GM23338 (cell line): ENCODE measurements around the gene DCTN2. TPM values are rescaled to one million over a fixed set of nuclear protein-coding genes. Genes with fewer than 3 reads are reported as not detected.

Experiments used
- ATAC-seq: fragments of 200-7000 bp; cut with Tn5 transposase; 3 replicates; pipeline ENCODE4 v1.9.1; 2020
- DNase-seq: peaks from one replicate; pipeline ENCODE4 v3.0.0-alpha.2; 2015; ENCODE audit warnings: low spot score
- H2AFZ ChIP-seq: fragments of 200-600 bp; sonication (generic); 2 replicates; pipeline ENCODE4 v1.8.0; 2016; ENCODE audit warnings: antibody characterized with exemption, mild to moderate bottlenecking, moderate library complexity
- H3F3A ChIP-seq: fragments of 200-600 bp; sonication (generic); replicated peaks from 2 replicates; pipeline ENCODE4 v1.8.0; 2017; ENCODE audit warnings: antibody characterized with exemption, mixed run types, low read depth
- H3K27ac ChIP-seq: fragments of 200-600 bp; sonication (generic); 2 replicates; pipeline ENCODE4 v1.6.1; 2016; ENCODE audit warnings: low read depth
- H3K27me3 ChIP-seq: fragments of 200-600 bp; sonication (generic); 2 replicates; pipeline ENCODE4 v1.8.0; 2016; ENCODE audit warnings: mild to moderate bottlenecking, mixed run types, moderate library complexity; ENCODE audit not compliant: insufficient read depth
- H3K36me3 ChIP-seq: fragments of 200-600 bp; sonication (generic); 2 replicates; pipeline ENCODE4 v1.8.0; 2016; ENCODE audit warnings: mild to moderate bottlenecking; ENCODE audit not compliant: insufficient read depth
- H3K4me1 ChIP-seq: fragments of 200-600 bp; sonication (generic); 2 replicates; pipeline ENCODE4 v1.8.0; 2016; ENCODE audit warnings: mild to moderate bottlenecking, moderate library complexity; ENCODE audit not compliant: insufficient read depth
- H3K4me2 ChIP-seq: fragments of 200-600 bp; sonication (generic); 2 replicates; pipeline ENCODE4 v1.7.1; 2017; ENCODE audit warnings: mixed run types
- H3K4me3 ChIP-seq: fragments of 200-600 bp; sonication (generic); 2 replicates; pipeline ENCODE4 v1.6.1; 2016; ENCODE audit warnings: mixed run types
- H3K79me2 ChIP-seq: fragments of 200-600 bp; sonication (generic); replicated peaks from 2 replicates; pipeline ENCODE4 v1.8.0; 2017; ENCODE audit warnings: mild to moderate bottlenecking; ENCODE audit not compliant: insufficient read depth
- H3K9me2 ChIP-seq: fragments of 200-600 bp; sonication (generic); 2 replicates; pipeline ENCODE4 v1.8.0; 2017; ENCODE audit not compliant: insufficient read depth
- H4K20me1 ChIP-seq: fragments of 200-600 bp; sonication (generic); replicated peaks from 2 replicates; pipeline ENCODE4 v1.8.0; 2017; ENCODE audit warnings: mild to moderate bottlenecking; ENCODE audit not compliant: insufficient read depth
- H3K27ac Mint-ChIP-seq: 2 replicates; pipeline ENCODE4 v1.8.0; 2020; ENCODE audit warnings: inconsistent platforms, mild to moderate bottlenecking, moderate library complexity, mixed read lengths
- H3K27me3 Mint-ChIP-seq: 3 replicates; pipeline ENCODE4 v1.8.0; 2022; ENCODE audit warnings: low read depth, mild to moderate bottlenecking, moderate library complexity, mixed read lengths, inconsistent platforms; ENCODE audit not compliant: insufficient read depth, poor library complexity
- H3K36me3 Mint-ChIP-seq: 3 replicates; pipeline ENCODE4 v1.8.0; 2021; ENCODE audit warnings: low read depth, mild to moderate bottlenecking, inconsistent platforms, moderate library complexity, mixed read lengths
- H3K4me1 Mint-ChIP-seq: 3 replicates; pipeline ENCODE4 v1.8.0; 2020; ENCODE audit warnings: mild to moderate bottlenecking, inconsistent platforms, mixed read lengths
- H3K4me3 Mint-ChIP-seq: 3 replicates; pipeline ENCODE4 v1.8.0; 2021; ENCODE audit warnings: moderate library complexity, mild to moderate bottlenecking, inconsistent platforms, mixed read lengths
- H3K9me3 Mint-ChIP-seq: 3 replicates; pipeline ENCODE4 v1.8.0; 2020; ENCODE audit warnings: moderate library complexity, mild to moderate bottlenecking, inconsistent platforms, mixed read lengths
- CREB1 ChIP-seq: fragments of 250-450 bp; sonication (Bioruptor Pico); IDR thresholded peaks from 2 replicates; pipeline ENCODE4 v1.5.0; 2020; ENCODE audit warnings: low read depth, mild to moderate bottlenecking, moderate library complexity
- ETS1 ChIP-seq: IDR thresholded peaks from 2 replicates; pipeline ENCODE4 v1.6.1; 2016; ENCODE audit warnings: antibody characterized with exemption
- EZH2 ChIP-seq: fragments of 200-600 bp; sonication (generic); IDR thresholded peaks from one replicate; pipeline ENCODE4 v1.8.0; 2017; ENCODE audit warnings: antibody characterized with exemption, mild to moderate bottlenecking, low read depth; ENCODE audit not compliant: unreplicated experiment
- EZH2phosphoT487 ChIP-seq: fragments of 200-600 bp; sonication (generic); IDR thresholded peaks from one replicate; pipeline ENCODE4 v1.8.1; 2018; ENCODE audit warnings: antibody characterized with exemption; ENCODE audit not compliant: unreplicated experiment
- JUNB ChIP-seq: IDR thresholded peaks from one replicate; pipeline ENCODE4 v1.6.1; 2016; ENCODE audit warnings: antibody characterized with exemption; ENCODE audit not compliant: unreplicated experiment
- NANOG ChIP-seq: IDR thresholded peaks from 2 replicates; pipeline ENCODE4 v1.6.1; 2016; ENCODE audit warnings: antibody characterized with exemption, borderline replicate concordance
- POLR2AphosphoS5 ChIP-seq: IDR thresholded peaks from 2 replicates; pipeline ENCODE4 v1.6.1; 2016; ENCODE audit warnings: antibody characterized with exemption, low read depth
- STAT1 ChIP-seq: IDR thresholded peaks from one replicate; pipeline ENCODE4 v1.6.1; 2016; ENCODE audit warnings: antibody characterized with exemption; ENCODE audit not compliant: unreplicated experiment
- ZNF114 ChIP-seq: fragments of 250-450 bp; sonication (Bioruptor Pico); IDR thresholded peaks from 2 replicates; pipeline ENCODE4 v1.5.0; 2020; ENCODE audit warnings: mild to moderate bottlenecking, moderate library complexity
- ZNF331 ChIP-seq: fragments of 250-450 bp; sonication (Bioruptor Pico); IDR thresholded peaks from 2 replicates; pipeline ENCODE4 v1.5.0; 2020; ENCODE audit warnings: low read depth, mild to moderate bottlenecking, moderate library complexity
- ZNF462 ChIP-seq: fragments of 250-450 bp; sonication (Bioruptor Pico); IDR thresholded peaks from 2 replicates; pipeline ENCODE4 v1.5.0; 2020; ENCODE audit warnings: mild to moderate bottlenecking, moderate library complexity
- polyA plus RNA-seq: library from polyadenylated mRNA; unstranded; fragments of >200 nt; fragmentation: Nextera tagmentation; extraction: Ambion mirVana; gene quantifications from 2 replicates; pipeline ENCODE4 v1.2.1, GENCODE V29; 2016
- total RNA-seq: library from RNA; depleted of rRNA; stranded (reverse); fragments of >200 nt; shearing (Covaris generic); gene quantifications from 2 replicates; pipeline ENCODE4 v1.2.3, GENCODE V29; 2014

Gene DCTN2
- total and polyA plus RNA-seq, 2 experiments from 2014 or later, result 56.1 to 157 TPM

GRCh38 chr12:57579677-57580465 is 32.9 kb upstream of the DCTN2 start:
- ATAC-seq, result no peak
- Mint-ChIP-seq H3K27me3 (peaks cover 4% of the 10 kb centered on the region), H3K9me3 (no peaks in the 10 kb centered on the region), H3K4me1 (peaks cover 4% of the 10 kb centered on the region; the same call in 2 of the 3 replicates), H3K36me3 (peaks cover 50% of the 10 kb centered on the region), H3K27ac (no peak overlapping the region), H3K4me3 (no peak overlapping the region)
- H2AFZ ChIP-seq, result no peak overlapping the region
- no peak overlapping the region for H3K4me2 ChIP-seq
- no peak for DNase-seq
- H3K79me2 ChIP-seq, result no peaks in the 10 kb centered on the region
- peaks cover 12% of the 10 kb centered on the region; the same call in 1 of the 2 replicates for H3F3A ChIP-seq
- H3K27ac ChIP-seq, result no peak overlapping the region
- no peaks in the 10 kb centered on the region for H3K27me3 ChIP-seq
- no peak overlapping the region for H3K4me3 ChIP-seq
- peaks cover 13% of the 10 kb centered on the region for H3K36me3 ChIP-seq
- H3K4me1 ChIP-seq, result no peaks in the 10 kb centered on the region
- H4K20me1 ChIP-seq, result peaks cover 14% of the 10 kb centered on the region
- TF ChIP-seq ETS1 (no peak), POLR2AphosphoS5 (no peak), EZH2 (no peak), STAT1 (no peak), ZNF331 (CRISPR knock-in tag) (no peak), ZNF114 (no peak)
- H3K9me2 ChIP-seq, result no peaks in the 10 kb centered on the region

- H3K4me2 ChIP-seq, result no peak overlapping the region
- no peak overlapping the region for H3K4me3 ChIP-seq
- H3K27me3 ChIP-seq, result no peaks in the 10 kb centered on the region
- Mint-ChIP-seq H3K36me3 (peaks cover 55% of the 10 kb centered on the region), H3K4me3 (no peak overlapping the region), H3K27ac (no peak overlapping the region), H3K9me3 (no peaks in the 10 kb centered on the region), H3K4me1 (peaks cover 4% of the 10 kb centered on the region; the same call in 2 of the 3 replicates), H3K27me3 (peaks cover 4% of the 10 kb centered on the region)
- DNase-seq (no peak), ATAC-seq (no peak)
- H3K27ac ChIP-seq, result no peak overlapping the region
- H3K36me3 ChIP-seq, result peaks cover 5% of the 10 kb centered on the region
- no peaks in the 10 kb centered on the region for H3K79me2 ChIP-seq
- no peaks in the 10 kb centered on the region for H3K4me1 ChIP-seq
- H3F3A ChIP-seq, result peaks cover 12% of the 10 kb centered on the region; the same call in 1 of the 2 replicates
- peaks cover 10% of the 10 kb centered on the region for H4K20me1 ChIP-seq
- no peaks in the 10 kb centered on the region for H3K9me2 ChIP-seq
- H2AFZ ChIP-seq, result no peak overlapping the region
- TF ChIP-seq CREB1 (CRISPR knock-in tag) (no peak), STAT1 (no peak), ETS1 (no peak), POLR2AphosphoS5 (no peak), ZNF462 (CRISPR knock-in tag) (no peak), NANOG (no peak), JUNB (no peak), EZH2phosphoT487 (no peak)
These were observed 32.0 kb upstream of the DCTN2 start for GRCh38 chr12:57579011-57579410.
